OCI-LY1 (cell line): ENCODE measurements around the gene ADA.

Experiments
- H2AFZ ChIP-seq: fragments of 200-600 bp; sonication (generic), shearing (Covaris generic); 2 replicates; pipeline ENCODE4 v1.6.0; 2014; ENCODE audit warnings: antibody characterized with exemption, mild to moderate bottlenecking, low read length
- H3F3A ChIP-seq: fragments of 200-600 bp; sonication (generic), shearing (Covaris generic); 2 replicates; pipeline ENCODE4 v1.6.0; 2014; ENCODE audit warnings: mild to moderate bottlenecking, antibody characterized with exemption, low read length, moderate library complexity; ENCODE audit not compliant: insufficient read depth
- H3K27ac ChIP-seq: fragments of 200-600 bp; sonication (generic); 2 replicates; pipeline ENCODE4 v1.5.1; 2014; ENCODE audit warnings: low read length, mixed run types, mild to moderate bottlenecking, low read depth; ENCODE audit not compliant: poor library complexity, severe bottlenecking
- H3K27me3 ChIP-seq: fragments of 200-600 bp; sonication (generic); 2 replicates; pipeline ENCODE4 v1.6.0; 2014; ENCODE audit warnings: antibody characterized with exemption, mild to moderate bottlenecking, low read length, moderate library complexity; ENCODE audit not compliant: insufficient read depth
- H3K36me3 ChIP-seq: fragments of 200-600 bp; sonication (generic); 2 replicates; pipeline ENCODE4 v1.6.1; 2014; ENCODE audit warnings: mild to moderate bottlenecking, antibody characterized with exemption, low read length, moderate library complexity, mixed read lengths; ENCODE audit not compliant: insufficient read depth
- H3K4me1 ChIP-seq: fragments of 200-600 bp; sonication (generic); 2 replicates; pipeline ENCODE4 v1.5.1; 2014; ENCODE audit warnings: mild to moderate bottlenecking, low read length, moderate library complexity; ENCODE audit not compliant: insufficient read depth, severe bottlenecking
- H3K4me2 ChIP-seq: fragments of 200-600 bp; sonication (generic), shearing (Covaris generic); 2 replicates; pipeline ENCODE4 v1.6.1; 2014; ENCODE audit warnings: low read length
- H3K4me3 ChIP-seq: fragments of 200-600 bp; sonication (generic); 2 replicates; pipeline ENCODE4 v1.5.1; 2014; ENCODE audit warnings: low read length, low read depth, mild to moderate bottlenecking, mixed read lengths; ENCODE audit not compliant: poor library complexity, severe bottlenecking
- H3K79me2 ChIP-seq: fragments of 200-600 bp; shearing (Covaris generic); 2 replicates; pipeline ENCODE4 v1.6.1; 2016; ENCODE audit warnings: mixed run types, low read length, mixed read lengths; ENCODE audit not compliant: insufficient read depth
- H3K9ac ChIP-seq: fragments of 200-600 bp; sonication (generic), shearing (Covaris generic); 2 replicates; pipeline ENCODE4 v1.6.1; 2014; ENCODE audit warnings: mild to moderate bottlenecking, low read length, mixed read lengths
- H3K9me2 ChIP-seq: fragments of 200-600 bp; sonication (generic), shearing (Covaris generic); 2 replicates; pipeline ENCODE4 v1.6.1; 2014; ENCODE audit warnings: low read depth, mild to moderate bottlenecking, low read length, mixed read lengths
- H3K9me3 ChIP-seq: fragments of 200-600 bp; shearing (Covaris generic); 2 replicates; pipeline ENCODE4 v1.6.1; 2014; ENCODE audit warnings: low read length, mixed read lengths
- H4K20me1 ChIP-seq: fragments of 200-600 bp; sonication (generic), shearing (Covaris generic); 2 replicates; pipeline ENCODE4 v1.6.0; 2016; ENCODE audit warnings: mild to moderate bottlenecking, low read length; ENCODE audit not compliant: insufficient read depth
- EZH2 ChIP-seq: fragments of 200-600 bp; sonication (generic), shearing (Covaris generic); IDR thresholded peaks from 2 replicates; pipeline ENCODE4 v1.8.0; 2017; ENCODE audit warnings: borderline replicate concordance, mixed run types, mild to moderate bottlenecking, antibody characterized with exemption, low read length, moderate library complexity, mixed read lengths
- TF ChIP-seq, protein P1 (sequence below): fragments of 200-600 bp; sonication (generic), shearing (Covaris generic); IDR thresholded peaks from 2 replicates; pipeline ENCODE4 v1.5.1; 2017; ENCODE audit warnings: mild to moderate bottlenecking, antibody characterized with exemption, low read length, moderate library complexity, mixed read lengths

ADA gene

DNA sequence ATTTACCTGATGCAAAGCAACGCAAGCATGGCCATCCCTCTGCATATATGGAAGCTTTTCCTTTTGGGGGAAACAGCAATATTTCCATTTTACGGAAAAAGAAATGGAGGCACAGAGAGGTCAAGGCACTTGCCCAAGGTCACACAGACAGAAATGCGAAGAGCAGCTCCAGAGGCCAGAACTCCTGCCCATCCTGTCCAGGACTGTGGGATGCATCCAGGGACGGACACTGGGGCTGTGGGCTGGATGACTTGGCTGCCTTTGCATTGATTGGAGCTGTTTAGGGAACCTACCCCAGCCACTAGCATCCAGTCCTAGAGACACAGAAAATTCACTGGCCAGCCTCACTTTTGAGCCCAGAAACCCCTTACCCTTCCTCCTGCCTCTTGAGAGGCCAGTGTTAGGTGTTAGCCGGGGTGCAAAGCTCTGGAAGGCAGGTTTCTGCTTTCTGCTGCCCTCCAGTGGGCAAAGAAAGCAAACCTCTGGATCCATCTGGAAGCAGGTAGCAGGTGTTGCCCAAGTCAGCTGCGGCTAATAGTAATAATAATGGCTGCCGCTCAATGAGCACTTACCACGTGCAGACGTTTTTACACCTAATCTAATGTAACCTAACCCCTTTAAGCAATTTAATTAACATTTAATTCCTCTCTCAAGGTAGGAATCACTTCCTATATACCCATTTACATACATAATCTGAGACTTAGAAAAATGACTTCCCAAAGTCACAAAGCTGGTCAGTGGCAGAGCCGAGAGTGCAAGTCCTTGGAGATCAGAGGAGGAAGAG, 32.0 kb upstream of the ADA start:
- H3K27ac ChIP-seq, result no peak overlapping the region
- H2AFZ ChIP-seq, result no peak overlapping the region
- no peaks in the 10 kb centered on the region for H4K20me1 ChIP-seq
- no peak for TF ChIP-seq EZH2
- TF ChIP-seq, protein P1, sequence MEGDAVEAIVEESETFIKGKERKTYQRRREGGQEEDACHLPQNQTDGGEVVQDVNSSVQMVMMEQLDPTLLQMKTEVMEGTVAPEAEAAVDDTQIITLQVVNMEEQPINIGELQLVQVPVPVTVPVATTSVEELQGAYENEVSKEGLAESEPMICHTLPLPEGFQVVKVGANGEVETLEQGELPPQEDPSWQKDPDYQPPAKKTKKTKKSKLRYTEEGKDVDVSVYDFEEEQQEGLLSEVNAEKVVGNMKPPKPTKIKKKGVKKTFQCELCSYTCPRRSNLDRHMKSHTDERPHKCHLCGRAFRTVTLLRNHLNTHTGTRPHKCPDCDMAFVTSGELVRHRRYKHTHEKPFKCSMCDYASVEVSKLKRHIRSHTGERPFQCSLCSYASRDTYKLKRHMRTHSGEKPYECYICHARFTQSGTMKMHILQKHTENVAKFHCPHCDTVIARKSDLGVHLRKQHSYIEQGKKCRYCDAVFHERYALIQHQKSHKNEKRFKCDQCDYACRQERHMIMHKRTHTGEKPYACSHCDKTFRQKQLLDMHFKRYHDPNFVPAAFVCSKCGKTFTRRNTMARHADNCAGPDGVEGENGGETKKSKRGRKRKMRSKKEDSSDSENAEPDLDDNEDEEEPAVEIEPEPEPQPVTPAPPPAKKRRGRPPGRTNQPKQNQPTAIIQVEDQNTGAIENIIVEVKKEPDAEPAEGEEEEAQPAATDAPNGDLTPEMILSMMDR, result no peak
- H3K9me2 ChIP-seq, result no peaks in the 10 kb centered on the region
- peaks cover 7% of the 10 kb centered on the region for H3K4me1 ChIP-seq
- H3K9me3 ChIP-seq, result peaks cover 4% of the 10 kb centered on the region; the same call in 1 of the 2 replicates
- no peaks in the 10 kb centered on the region for H3K79me2 ChIP-seq
- H3K36me3 ChIP-seq, result no peaks in the 10 kb centered on the region
- no peak overlapping the region for H3K4me2 ChIP-seq
- H3K4me3 ChIP-seq, result no peak overlapping the region
- no peaks in the 10 kb centered on the region for H3F3A ChIP-seq
- no peak overlapping the region for H3K9ac ChIP-seq
- 0 out of 2 replicates have a peak, but pooled peaks cover 5% of the 10 kb centered on the region for H3K27me3 ChIP-seq

DNA sequence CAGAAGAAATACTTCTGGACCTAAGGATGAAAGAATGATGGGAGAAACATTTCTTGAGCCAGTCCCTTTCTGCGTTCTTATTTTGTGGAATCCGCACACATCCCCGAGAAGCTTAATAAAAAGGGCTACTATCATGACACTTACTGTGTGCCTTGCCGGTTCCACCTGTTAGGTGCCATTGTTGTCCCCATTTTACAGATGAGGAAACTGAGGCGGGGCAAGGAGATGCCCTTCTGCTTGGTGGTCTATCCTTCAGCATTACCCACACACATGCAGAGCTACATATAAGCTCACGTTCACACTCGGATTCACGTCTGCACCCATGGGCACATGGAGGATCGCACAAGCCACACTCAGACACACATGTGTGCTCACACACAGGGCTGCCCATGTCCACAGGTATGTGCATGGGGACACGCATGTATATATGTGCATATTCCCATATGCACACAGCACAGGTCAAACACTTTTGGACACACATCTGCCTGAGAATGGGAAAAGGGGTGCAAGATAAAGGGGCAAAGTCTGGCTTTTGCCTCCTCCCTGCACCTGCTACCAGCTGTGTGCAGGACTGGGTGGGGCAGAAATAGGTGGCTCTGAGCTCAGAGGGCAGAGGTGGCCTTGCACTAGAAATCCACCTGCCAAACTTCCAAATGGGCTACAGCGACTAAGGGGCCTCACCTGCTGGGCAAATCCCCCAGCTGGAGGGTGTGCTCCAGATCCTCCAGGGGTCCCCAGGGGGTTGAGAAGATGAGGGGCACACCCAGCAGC, 30.5 kb upstream of the ADA start:
- TF ChIP-seq, protein P1, result no peak
- TF ChIP-seq EZH2, result no peak
- no peak overlapping the region for H2AFZ ChIP-seq
- no peak overlapping the region for H3K4me3 ChIP-seq

GRCh38 chr20:44678990-44679611, 27.6 kb upstream of the ADA start:
- H3K9me2 ChIP-seq, result no peaks in the 10 kb centered on the region
- no peak overlapping the region for H3K4me2 ChIP-seq
- H3K27me3 ChIP-seq, result no peaks in the 10 kb centered on the region
- TF ChIP-seq, protein P1, result no peak
- no peak for TF ChIP-seq EZH2
- H4K20me1 ChIP-seq, result no peaks in the 10 kb centered on the region
- no peak overlapping the region for H3K9ac ChIP-seq
- H3K9me3 ChIP-seq, result no peaks in the 10 kb centered on the region
- no peak overlapping the region for H2AFZ ChIP-seq
- no peaks in the 10 kb centered on the region for H3F3A ChIP-seq
- H3K36me3 ChIP-seq, result no peaks in the 10 kb centered on the region
- no peaks in the 10 kb centered on the region for H3K79me2 ChIP-seq
- H3K4me3 ChIP-seq, result no peak overlapping the region
- H3K4me1 ChIP-seq, result no peaks in the 10 kb centered on the region
- H3K27ac ChIP-seq, result no peak overlapping the region

More for the DNA sequence above, 30.5 kb upstream of the ADA start:
- H3K36me3 ChIP-seq, result no peaks in the 10 kb centered on the region
- no peaks in the 10 kb centered on the region for H4K20me1 ChIP-seq
- no peak overlapping the region for H3K27ac ChIP-seq
- H3K79me2 ChIP-seq, result no peaks in the 10 kb centered on the region
- peaks cover under 1% of the 10 kb centered on the region; the same call in 1 of the 2 replicates for H3K9me3 ChIP-seq
- no peaks in the 10 kb centered on the region for H3F3A ChIP-seq
- no peak overlapping the region for H3K4me2 ChIP-seq
- no peaks in the 10 kb centered on the region for H3K9me2 ChIP-seq
- H3K27me3 ChIP-seq, result 0 out of 2 replicates have a peak, but pooled peaks cover 1% of the 10 kb centered on the region
- peaks cover 7% of the 10 kb centered on the region for H3K4me1 ChIP-seq
- H3K9ac ChIP-seq, result no peak overlapping the region
